ENCODE data around the gene PLEKHG3.

Gene PLEKHG3

GRCh38 chr14:64725261-64725815, 21.1 kb downstream of the PLEKHG3 start:
- in situ Hi-C loops (cut with MboI; ENCODE audit: low sequenced_read_pairs): no loop called here

- in situ Hi-C loops (cut with MboI; ENCODE audit: low sequenced_read_pairs): no loop called here
These were observed 21.8 kb downstream of the PLEKHG3 start for GRCh38 chr14:64725879-64726584.

GRCh38 chr14:64726585-64726890, 22.3 kb downstream of the PLEKHG3 start:
- in situ Hi-C loops (cut with MboI; ENCODE audit: low sequenced_read_pairs): no loop called here

GRCh38 chr14:64727551-64728071, 23.4 kb downstream of the PLEKHG3 start:
- in situ Hi-C loops (cut with MboI; ENCODE audit: low sequenced_read_pairs): no loop called here

DNA sequence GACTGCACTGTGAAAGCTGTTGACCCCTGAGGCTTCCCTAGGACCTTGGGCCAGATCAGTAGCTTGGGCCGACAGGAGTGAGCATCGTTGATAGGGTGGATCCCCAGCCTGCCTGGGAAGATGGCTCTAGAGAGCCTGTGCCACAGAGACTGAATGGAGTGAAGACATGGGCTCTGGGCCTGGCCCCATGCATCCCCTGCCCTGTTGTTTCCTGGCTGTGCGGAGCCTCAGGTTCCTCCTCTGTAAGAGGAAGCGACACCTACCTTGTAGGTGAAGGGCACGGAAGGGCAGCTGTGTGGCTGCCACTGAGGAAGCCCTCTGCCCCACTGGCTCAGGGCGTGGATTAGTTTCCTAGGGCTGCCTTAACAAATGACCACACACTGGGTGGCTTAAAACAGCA, 23.9 kb downstream of the PLEKHG3 start:
- in situ Hi-C loops (cut with MboI; ENCODE audit: low sequenced_read_pairs): no loop called here

DNA sequence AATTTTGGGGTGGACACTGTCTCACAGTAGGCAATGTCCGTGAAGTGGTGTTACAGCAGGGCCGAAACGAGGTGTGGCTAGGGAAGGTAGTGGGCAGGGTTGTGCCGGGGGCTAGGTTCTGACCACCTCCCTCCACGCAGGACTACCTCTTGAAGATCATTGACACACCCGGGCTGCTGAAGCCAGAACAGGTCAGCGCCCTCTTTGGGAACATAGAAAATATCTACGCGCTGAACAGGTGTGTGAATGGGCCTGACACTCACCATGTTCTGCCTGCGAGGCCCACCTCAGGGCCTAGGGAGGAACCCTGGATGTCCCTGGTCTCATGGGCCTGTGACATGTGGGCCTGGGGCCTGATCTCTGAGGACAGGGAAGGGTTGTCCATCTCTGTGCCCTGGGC, 24.6 kb downstream of the PLEKHG3 start:
- in situ Hi-C loops (cut with MboI; ENCODE audit: low sequenced_read_pairs): no loop called here

DNA sequence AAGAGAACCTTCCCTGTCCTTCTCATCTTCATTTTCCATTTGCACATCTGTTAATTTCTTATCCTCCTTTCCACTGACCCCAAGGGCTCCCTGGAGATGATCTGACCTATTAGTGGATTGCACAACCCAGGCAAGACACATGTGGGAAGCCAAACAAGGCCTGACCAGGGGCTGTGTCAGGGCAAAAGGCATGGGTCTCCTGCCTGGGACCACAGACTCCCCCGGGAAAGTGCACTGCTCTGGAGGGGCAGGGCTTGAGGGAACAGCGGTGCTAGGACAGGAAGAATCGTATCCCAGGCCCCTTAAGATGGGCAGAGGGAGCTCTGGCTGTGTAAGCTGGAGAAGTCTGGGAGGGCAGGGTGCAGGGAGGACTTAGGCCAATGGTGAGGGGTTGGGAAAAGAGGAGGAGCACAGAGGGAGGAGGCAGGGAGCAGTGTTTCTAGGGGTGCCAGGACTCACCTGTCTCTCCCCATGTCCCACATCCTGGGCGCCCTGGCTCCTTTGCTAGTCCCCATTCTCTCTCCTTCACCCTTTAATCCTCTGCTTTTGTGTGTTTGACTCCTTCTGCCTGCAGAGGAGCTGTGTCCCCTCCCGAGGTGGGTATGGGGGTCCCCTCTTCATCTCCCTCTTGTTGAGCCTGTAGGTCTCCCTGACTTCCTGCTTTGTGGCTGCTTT, 25.3 kb downstream of the PLEKHG3 start:
- in situ Hi-C loops (cut with MboI; ENCODE audit: low sequenced_read_pairs): no loop called here

DNA sequence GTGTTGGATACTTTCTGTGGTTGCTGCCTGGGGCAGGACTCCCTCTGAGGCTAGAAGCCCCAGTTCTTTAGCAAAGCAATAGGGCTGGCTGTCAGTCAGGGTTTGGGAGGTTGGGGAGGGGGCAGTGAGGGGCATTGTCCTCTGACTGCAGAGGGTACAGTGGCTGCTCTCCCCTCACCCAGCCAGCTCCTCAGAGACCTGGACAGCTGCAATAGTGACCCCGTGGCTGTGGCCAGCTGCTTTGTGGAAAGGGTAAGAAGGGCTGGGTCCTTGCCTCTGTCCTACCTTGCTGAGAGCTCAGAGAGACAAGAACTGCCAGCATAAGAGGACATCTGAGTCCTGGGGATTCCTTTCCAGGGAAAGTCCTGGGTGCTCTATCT, 25.8 kb downstream of the PLEKHG3 start:
- in situ Hi-C loops (cut with MboI; ENCODE audit: low sequenced_read_pairs): no loop called here

DNA sequence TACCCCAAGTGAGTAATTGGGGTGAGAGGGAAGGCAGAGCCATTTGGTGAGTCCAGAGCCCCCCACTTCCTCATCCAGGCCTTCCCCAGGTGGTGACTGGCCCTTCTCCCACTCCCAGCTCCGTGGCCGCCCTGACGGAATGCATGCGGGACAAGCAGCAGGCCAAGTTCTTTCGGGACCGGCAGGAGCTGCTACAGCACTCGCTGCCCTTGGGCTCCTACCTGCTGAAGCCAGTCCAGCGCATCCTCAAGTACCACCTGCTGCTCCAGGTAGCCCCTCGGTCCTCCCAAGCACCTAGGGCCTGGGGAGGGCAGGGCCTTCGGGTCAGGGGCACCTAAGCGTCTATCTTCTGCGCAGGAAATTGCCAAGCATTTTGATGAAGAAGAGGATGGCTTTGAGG, 26.5 kb downstream of the PLEKHG3 start:
- in situ Hi-C loops (cut with MboI; ENCODE audit: low sequenced_read_pairs): no loop called here

- in situ Hi-C loops (cut with MboI; ENCODE audit: low sequenced_read_pairs): no loop called here
These were observed 26.9 kb downstream of the PLEKHG3 start for GRCh38 chr14:64731141-64731581.

GRCh38 chr14:64732066-64732465, 27.8 kb downstream of the PLEKHG3 start:
- in situ Hi-C loops (cut with MboI; ENCODE audit: low sequenced_read_pairs): no loop called here

DNA sequence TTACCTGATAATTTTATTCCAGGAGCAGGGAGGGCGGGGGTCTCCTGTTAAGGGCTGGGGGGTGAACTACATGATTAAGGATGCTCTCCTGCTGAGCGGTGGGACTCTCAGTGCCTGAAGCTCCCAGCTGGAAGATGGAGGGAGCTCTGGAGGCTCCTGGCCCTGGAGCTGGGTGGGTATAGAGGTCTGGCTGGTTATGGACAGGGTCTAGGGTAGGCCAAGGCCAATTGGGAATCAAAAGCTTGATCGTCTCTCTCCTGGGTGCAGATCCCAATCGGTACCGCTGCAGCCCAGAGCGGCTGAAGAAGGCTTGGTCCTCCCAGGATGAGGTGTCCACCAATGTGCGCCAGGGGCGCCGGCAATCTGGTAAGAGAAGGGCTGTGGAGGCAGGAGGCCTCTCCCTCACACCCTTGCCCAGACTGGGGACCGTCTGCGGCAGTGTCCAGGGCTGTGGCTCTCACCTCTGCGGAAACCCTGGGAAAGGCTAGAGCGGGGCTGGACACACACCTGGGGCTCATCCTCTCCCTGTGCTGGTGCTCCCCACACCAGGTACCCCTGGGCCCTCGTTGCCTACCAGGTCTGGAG, 28.4 kb downstream of the PLEKHG3 start:
- in situ Hi-C loops (cut with MboI; ENCODE audit: low sequenced_read_pairs): no loop called here

- in situ Hi-C loops (cut with MboI; ENCODE audit: low sequenced_read_pairs): no loop called here
These were observed 29.1 kb downstream of the PLEKHG3 start for GRCh38 chr14:64733321-64733720.

DNA sequence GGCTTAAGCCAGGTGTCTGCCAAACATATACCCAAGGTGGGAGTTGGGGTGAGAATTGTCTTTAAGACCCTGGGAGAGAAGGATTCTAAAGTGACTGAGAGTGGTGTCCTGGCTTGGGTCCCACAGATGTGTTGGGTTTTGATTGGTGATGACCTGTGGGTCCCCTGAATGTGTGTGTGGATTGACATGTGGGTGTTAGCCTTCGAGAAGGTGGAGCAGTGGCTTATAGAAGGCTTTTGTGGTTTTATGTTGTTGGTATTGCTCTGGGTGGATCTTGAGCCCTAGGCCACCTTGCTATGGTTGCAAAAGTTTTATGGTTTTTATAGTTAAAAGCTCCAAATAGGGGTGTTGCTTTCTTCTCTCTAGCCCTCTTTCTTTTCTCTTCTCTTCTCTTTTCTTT, 29.7 kb downstream of the PLEKHG3 start:
- in situ Hi-C loops (cut with MboI; ENCODE audit: low sequenced_read_pairs): no loop called here

- in situ Hi-C loops (cut with MboI; ENCODE audit: low sequenced_read_pairs): no loop called here
These were observed 30.8 kb downstream of the PLEKHG3 start for GRCh38 chr14:64734990-64735389.

DNA sequence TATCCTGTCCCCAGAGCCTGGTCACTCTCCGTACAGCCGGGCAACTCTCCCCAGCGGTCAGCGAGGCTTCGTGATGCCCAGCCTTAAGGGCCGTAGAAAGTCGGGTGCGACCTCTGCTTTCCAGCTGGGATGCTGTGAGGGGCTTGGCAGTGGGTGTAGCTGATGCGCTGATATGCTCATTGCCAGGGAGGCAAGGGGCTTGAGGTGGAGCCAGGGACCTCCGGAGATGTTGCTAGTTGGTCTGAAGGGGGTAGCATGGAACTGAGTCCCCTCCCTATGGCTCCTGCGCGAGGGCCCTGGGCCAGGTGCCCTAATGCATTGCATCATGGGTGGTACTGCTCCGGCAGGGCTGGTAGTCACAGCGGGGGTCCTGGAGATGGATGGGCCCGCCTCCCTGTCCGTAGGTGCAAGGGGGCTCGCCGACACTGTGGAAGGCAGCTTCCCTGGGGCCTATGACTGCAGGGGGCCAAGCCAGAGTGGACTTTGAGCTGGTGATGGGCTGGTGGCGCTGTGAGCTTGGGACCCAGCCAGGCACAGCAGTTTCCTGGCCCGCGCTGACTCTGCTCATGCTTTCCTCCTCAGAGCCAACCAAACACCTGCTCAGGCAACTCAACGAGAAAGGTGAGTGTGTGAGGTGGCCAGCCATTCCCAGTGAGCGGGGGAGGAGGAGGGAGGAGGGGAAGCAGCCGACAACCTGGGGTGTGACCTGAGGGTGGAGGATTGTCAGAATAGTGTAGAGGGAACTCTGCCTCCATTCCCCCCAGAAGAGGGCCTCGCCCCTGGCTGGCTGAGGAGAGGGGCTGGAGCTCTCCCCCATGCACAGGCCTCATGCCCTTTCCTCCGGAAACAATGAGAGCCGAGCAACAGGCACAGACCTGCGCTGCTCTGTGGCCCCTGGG, 32.3 kb downstream of the PLEKHG3 start:
- in situ Hi-C loops (cut with MboI; ENCODE audit: low sequenced_read_pairs): no loop called here

- in situ Hi-C loops (cut with MboI; ENCODE audit: low sequenced_read_pairs): no loop called here
These were observed 33.4 kb downstream of the PLEKHG3 start for GRCh38 chr14:64737391-64738280.

DNA sequence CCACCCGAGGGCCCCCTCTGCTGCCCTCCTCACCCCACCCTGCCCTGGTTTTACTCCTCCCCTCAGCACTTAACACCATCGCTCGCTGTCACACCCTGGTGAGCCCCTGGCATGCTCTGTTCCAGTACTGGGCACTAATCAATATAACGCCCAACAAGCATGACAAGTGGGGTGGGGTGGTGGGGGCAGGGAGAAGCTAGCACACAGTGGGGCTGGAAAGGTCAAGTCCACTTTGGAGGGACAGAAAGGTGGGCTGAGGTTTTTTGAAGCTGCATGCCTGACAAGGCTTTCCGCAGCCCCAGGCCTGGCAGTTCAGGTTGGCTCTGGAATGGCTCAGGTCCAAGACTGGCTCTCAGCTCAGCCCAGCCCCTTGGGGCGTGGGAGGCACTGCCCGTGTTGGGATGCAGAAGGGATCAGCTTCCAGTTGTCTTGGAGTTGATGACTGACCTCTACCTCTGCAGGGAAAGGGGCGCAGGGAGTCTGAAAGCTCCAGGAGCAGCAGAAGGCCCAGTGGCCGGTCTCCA, 34.1 kb downstream of the PLEKHG3 start:
- in situ Hi-C loops (cut with MboI; ENCODE audit: low sequenced_read_pairs): no loop called here

DNA sequence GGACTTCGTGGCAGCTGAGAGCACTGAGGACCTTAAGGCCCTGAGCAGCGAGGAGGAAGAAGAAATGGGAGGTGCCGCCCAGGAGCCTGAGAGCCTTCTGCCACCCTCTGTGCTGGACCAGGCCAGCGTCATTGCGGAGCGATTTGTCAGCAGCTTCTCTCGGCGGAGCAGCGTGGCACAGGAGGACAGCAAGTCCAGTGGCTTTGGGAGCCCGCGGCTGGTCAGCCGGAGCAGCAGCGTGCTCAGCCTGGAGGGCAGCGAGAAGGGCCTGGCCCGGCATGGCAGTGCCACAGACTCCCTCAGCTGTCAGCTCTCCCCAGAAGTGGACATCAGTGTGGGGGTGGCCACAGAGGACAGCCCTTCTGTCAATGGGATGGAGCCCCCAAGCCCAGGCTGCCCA, 37.0 kb downstream of the PLEKHG3 start:
- in situ Hi-C loops (cut with MboI; ENCODE audit: low sequenced_read_pairs): no loop called here

DNA sequence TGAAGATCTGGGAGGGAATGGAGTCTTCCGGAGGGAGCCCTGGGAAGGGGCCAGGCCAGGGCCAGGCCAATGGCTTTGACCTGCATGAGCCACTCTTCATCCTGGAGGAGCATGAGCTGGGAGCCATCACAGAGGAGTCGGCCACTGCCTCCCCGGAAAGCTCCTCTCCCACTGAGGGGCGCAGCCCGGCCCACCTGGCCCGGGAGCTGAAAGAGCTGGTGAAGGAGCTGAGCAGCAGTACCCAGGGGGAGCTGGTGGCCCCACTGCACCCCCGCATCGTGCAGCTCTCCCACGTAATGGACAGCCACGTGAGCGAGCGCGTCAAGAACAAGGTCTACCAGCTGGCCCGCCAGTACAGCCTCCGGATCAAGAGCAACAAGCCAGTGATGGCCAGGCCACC, 37.7 kb downstream of the PLEKHG3 start:
- in situ Hi-C loops (cut with MboI; ENCODE audit: low sequenced_read_pairs): no loop called here
